ENCODE results near the gene WDTC1. TPM values are rescaled to one million over a fixed set of nuclear protein-coding genes. Genes with fewer than 3 reads are reported as not detected.

Gene WDTC1
- total RNA-seq, 4 donors from 2014 or later, result 14.9 to 31.5 (median 26.8) TPM

- no peak for TF ChIP-seq CTCF (IDR thresholded peaks at IDR 0.05)
- TF ChIP-seq POLR2A (IDR thresholded peaks at IDR 0.05), result no peak
- Histone ChIP-seq H3K27ac (no peak overlapping the region), H3K27me3 (no peaks in the 10 kb centered on the region), H3K4me1 (no peaks in the 10 kb centered on the region), H3K36me3 (peaks cover 6 to 93% (median 16%) of the 10 kb centered on the region in 3 donors), H3K9me3 (no peaks in the 10 kb centered on the region), H3K4me3 (no peak overlapping the region)
- no peak for DNase-seq
- intact Hi-C loops (cut with DNase I), result no loop called here
- 88 to 90% methylated on average over 3 of the region's 3 CpGs for WGBS, 2 donors
Measured at GRCh38 chr1:27290581-27290980, 56.1 kb downstream of the WDTC1 start.

- Histone ChIP-seq H3K9me3 (no peaks in the 10 kb centered on the region), H3K4me3 (no peak overlapping the region), H3K4me1 (peaks cover 0 to 5% (median 4%) of the 10 kb centered on the region in 3 donors), H3K27me3 (no peaks in the 10 kb centered on the region), H3K36me3 (peaks cover 6 to 94% (median 16%) of the 10 kb centered on the region in 3 donors), H3K27ac (no peak overlapping the region)
- 86 to 89% methylated on average over 3 to 5 of the region's 5 CpGs for WGBS, 2 donors
- DNase-seq, result no peak
- intact Hi-C loops (cut with DNase I), result no loop called here
- no peak for TF ChIP-seq POLR2A (IDR thresholded peaks at IDR 0.05)
- no peak for TF ChIP-seq CTCF (IDR thresholded peaks at IDR 0.05)
Measured at GRCh38 chr1:27292106-27292505, 57.7 kb downstream of the WDTC1 start.

- Histone ChIP-seq H3K27me3 (no peaks in the 10 kb centered on the region), H3K36me3 (peaks cover 10 to 97% (median 15%) of the 10 kb centered on the region in 3 donors), H3K9me3 (no peaks in the 10 kb centered on the region), H3K27ac (no peak overlapping the region), H3K4me3 (no peak overlapping the region), H3K4me1 (peaks cover 6 to 23% (median 15%) of the 10 kb centered on the region in 3 donors)
- TF ChIP-seq CTCF (IDR thresholded peaks at IDR 0.05) (no peak), POLR2A (IDR thresholded peaks at IDR 0.05) (no peak)
- intact Hi-C loops (cut with DNase I), result no loop called here
- no peak for DNase-seq
- WGBS, 2 donors, result 90 to 92% methylated on average over 3 to 8 of the region's 8 CpGs
Measured at GRCh38 chr1:27293915-27294314, 59.5 kb downstream of the WDTC1 start.

- Histone ChIP-seq H3K27ac (peak overlapping the region in 3 of 4 donors; percentile 87 to 94 (median 92)), H3K9me3 (no peaks in the 10 kb centered on the region), H3K4me3 (no peak overlapping the region), H3K4me1 (peaks cover 23 to 52% (median 35%) of the 10 kb centered on the region in 3 donors), H3K36me3 (peaks cover 15 to 98% (median 20%) of the 10 kb centered on the region in 3 donors), H3K27me3 (no peaks in the 10 kb centered on the region)
- no peak for DNase-seq
- WGBS, 2 donors, result 3 to 41% methylated on average over 6 to 7 of the region's 10 CpGs
- intact Hi-C loops (cut with DNase I), result no loop called here
- TF ChIP-seq CTCF (IDR thresholded peaks at IDR 0.05) (peak; percentile 54 to 72 (median 63)), POLR2A (IDR thresholded peaks at IDR 0.05) (no peak)
Measured at GRCh38 chr1:27296773-27297291, 62.4 kb downstream of the WDTC1 start.

GRCh38 chr1:27297903-27298302 lies 63.5 kb downstream of the WDTC1 start:
- Histone ChIP-seq H3K4me1 (peaks cover 23 to 56% (median 35%) of the 10 kb centered on the region in 3 donors), H3K9me3 (no peaks in the 10 kb centered on the region), H3K27ac (peak overlapping the region; percentile 67 to 94 (median 90)), H3K27me3 (no peaks in the 10 kb centered on the region), H3K36me3 (peaks cover 15 to 98% (median 20%) of the 10 kb centered on the region in 3 donors), H3K4me3 (no peak overlapping the region)
- no peak for DNase-seq
- 86% methylated on average over 3 of the region's 3 CpGs; no CpG with 5 or more reads in 1 of the 2 donors for WGBS, 2 donors
- TF ChIP-seq CTCF (IDR thresholded peaks at IDR 0.05) (no peak), POLR2A (IDR thresholded peaks at IDR 0.05) (no peak)
- intact Hi-C loops (cut with DNase I), result no loop called here
